GM23248 (cell line): ENCODE data around the gene PPM1H. TPM values are rescaled to one million over a fixed set of nuclear protein-coding genes. Genes with fewer than 3 reads are reported as not detected.

Experiments
- DNase-seq: peaks from one replicate; pipeline ENCODE4 v3.0.0-alpha.2; 2015
- H2AFZ ChIP-seq: fragments of 200-600 bp; sonication (generic); 2 replicates; pipeline ENCODE4 v1.6.1; 2016; ENCODE audit warnings: antibody characterized with exemption
- H3F3A ChIP-seq: fragments of 200-600 bp; sonication (generic); 2 replicates; pipeline ENCODE4 v1.6.1; 2016; ENCODE audit warnings: mild to moderate bottlenecking, antibody characterized with exemption, mixed run types; ENCODE audit not compliant: insufficient read depth
- H3K27ac ChIP-seq: fragments of 200-600 bp; sonication (generic); 2 replicates; pipeline ENCODE4 v1.5.1; 2016; ENCODE audit warnings: mild to moderate bottlenecking
- H3K27me3 ChIP-seq: fragments of 200-600 bp; sonication (generic); replicated peaks from 2 replicates; pipeline ENCODE4 v1.6.1; 2016; ENCODE audit warnings: mild to moderate bottlenecking; ENCODE audit not compliant: insufficient read depth
- H3K36me3 ChIP-seq: fragments of 200-600 bp; sonication (generic); 2 replicates; pipeline ENCODE4 v1.6.1; 2016; ENCODE audit warnings: low read depth, mild to moderate bottlenecking
- H3K4me1 ChIP-seq: fragments of 200-600 bp; sonication (generic); 2 replicates; pipeline ENCODE4 v1.6.1; 2016; ENCODE audit warnings: mild to moderate bottlenecking; ENCODE audit not compliant: insufficient read depth
- H3K4me2 ChIP-seq: fragments of 200-600 bp; sonication (generic); one replicate; pipeline ENCODE4 v1.6.1; 2016; ENCODE audit warnings: mild to moderate bottlenecking; ENCODE audit not compliant: unreplicated experiment
- H3K4me3 ChIP-seq: fragments of 200-600 bp; sonication (generic); 2 replicates; pipeline ENCODE4 v1.5.1; 2016; ENCODE audit warnings: mild to moderate bottlenecking
- H3K79me2 ChIP-seq: fragments of 200-600 bp; sonication (generic); 2 replicates; pipeline ENCODE4 v1.6.1; 2016; ENCODE audit warnings: mild to moderate bottlenecking; ENCODE audit not compliant: insufficient read depth
- H3K9ac ChIP-seq: fragments of 200-600 bp; sonication (generic); 2 replicates; pipeline ENCODE4 v1.6.1; 2016; ENCODE audit warnings: mild to moderate bottlenecking
- H3K9me2 ChIP-seq: fragments of 200-600 bp; sonication (generic); 2 replicates; pipeline ENCODE4 v1.6.1; 2016; ENCODE audit warnings: mixed run types, mild to moderate bottlenecking, moderate library complexity; ENCODE audit not compliant: insufficient read depth
- H3K9me3 ChIP-seq: fragments of 200-600 bp; sonication (generic); one replicate; pipeline ENCODE4 v1.6.1; 2017; ENCODE audit warnings: low read depth
- H4K20me1 ChIP-seq: fragments of 200-600 bp; sonication (generic); 2 replicates; pipeline ENCODE4 v1.6.0; 2016; ENCODE audit not compliant: insufficient read depth
- EZH2 ChIP-seq: fragments of 200-600 bp; sonication (generic); IDR thresholded peaks from 2 replicates; pipeline ENCODE4 v1.6.1; 2018; ENCODE audit warnings: antibody characterized with exemption, mild to moderate bottlenecking; ENCODE audit not compliant: insufficient read depth, poor library complexity, severe bottlenecking
- EZH2phosphoT487 ChIP-seq: fragments of 200-600 bp; sonication (generic); IDR thresholded peaks from 2 replicates; pipeline ENCODE4 v1.6.1; 2018; ENCODE audit warnings: antibody characterized with exemption, moderate library complexity, mild to moderate bottlenecking, low read depth; ENCODE audit not compliant: insufficient read depth
- WGBS, 2 experiments: methylation state at CpG; one replicate each; pipeline ENCODE4 v1.1.6; 2015 to 2017; ENCODE audit warnings: low lambda C conversion rate in 2 of 2, low coverage in 1 of 2; ENCODE audit errors: missing lambda C conversion rate in 2 of 2; 5-methylcytosine and 5-hydroxymethylcytosine counted together
- in situ Hi-C: fragments of 300-500 bp; cut with MboI; formaldehyde crosslinking; loops from 2 replicates; pipeline ENCODE4 v1.15.0; 2020
- polyA plus RNA-seq: library from polyadenylated mRNA; unstranded; fragments of >200 nt; fragmentation: Nextera tagmentation; extraction: Ambion mirVana; gene quantifications from 2 replicates; pipeline ENCODE4 v1.2.1, GENCODE V29; 2016
- total RNA-seq: library from RNA; depleted of rRNA; stranded (reverse); fragments of >200 nt; shearing (Covaris generic); gene quantifications from 2 replicates; pipeline ENCODE4 v1.2.3, GENCODE V29; 2014

Gene PPM1H
- total and polyA plus RNA-seq, 2 experiments from 2014 or later = 0.13 to 1.2 TPM

- in situ Hi-C loops = no loop called here
- Histone ChIP-seq H3K9me2 (no peaks in the 10 kb centered on the region), H3K4me3 (peak overlapping the region; percentile 90), H3K9ac (peak overlapping the region; percentile 100), H2AFZ (no peak overlapping the region), H3K27ac (peak overlapping the region; percentile 100), H4K20me1 (0 out of 2 replicates have a peak, but pooled peaks cover 6% of the 10 kb centered on the region), H3K4me2 (peak overlapping the region; percentile 99), H3K9me3 (no peaks in the 10 kb centered on the region), H3K27me3 (no peaks in the 10 kb centered on the region), H3K79me2 (peaks cover 95% of the 10 kb centered on the region), H3F3A (peaks cover 80% of the 10 kb centered on the region), H3K36me3 (peaks cover 25% of the 10 kb centered on the region), H3K4me1 (peaks cover 49% of the 10 kb centered on the region)
- 94 to 97% methylated on average over 2 of the region's 2 CpGs for WGBS, 2 experiments
- no peak for TF ChIP-seq EZH2
- no peak for TF ChIP-seq EZH2phosphoT487
- peak; percentile 29 for DNase-seq
These were observed 329.0 kb downstream of the PPM1H start for GRCh38 chr12:62605981-62606380.

- TF ChIP-seq EZH2 (no peak), EZH2phosphoT487 (0 out of 2 replicates have a peak, but pooled peaks have one; percentile 45)
- WGBS, 2 experiments = 1 to 3% methylated on average over 4 of the region's 4 CpGs
- Histone ChIP-seq H3K4me3 (peak overlapping the region; percentile 90), H3K79me2 (peaks cover 95% of the 10 kb centered on the region), H3K9me3 (no peaks in the 10 kb centered on the region), H3K36me3 (peaks cover 25% of the 10 kb centered on the region), H3K27ac (peak overlapping the region; percentile 100), H3K27me3 (no peaks in the 10 kb centered on the region), H2AFZ (no peak overlapping the region), H3K9me2 (no peaks in the 10 kb centered on the region), H4K20me1 (0 out of 2 replicates have a peak, but pooled peaks cover 5% of the 10 kb centered on the region), H3F3A (peaks cover 84% of the 10 kb centered on the region), H3K9ac (peak overlapping the region; percentile 100), H3K4me1 (peaks cover 50% of the 10 kb centered on the region), H3K4me2 (peak overlapping the region; percentile 99)
- in situ Hi-C loops = no loop called here
- DNase-seq = peak; percentile 66
These were observed 330.1 kb downstream of the PPM1H start for GRCh38 chr12:62604871-62605270.

GRCh38 chr12:62604373-62604772, 330.6 kb downstream of the PPM1H start:
- peaks cover 25% of the 10 kb centered on the region for H3K36me3 ChIP-seq
- peak overlapping the region; percentile 100 for H3K9ac ChIP-seq
- in situ Hi-C loops = no loop called here
- H3K4me1 ChIP-seq = peaks cover 45% of the 10 kb centered on the region
- peak overlapping the region; percentile 99 for H3K4me2 ChIP-seq
- peaks cover 82% of the 10 kb centered on the region for H3F3A ChIP-seq
- 0 out of 2 replicates have a peak, but pooled peaks cover under 1% of the 10 kb centered on the region for H4K20me1 ChIP-seq
- H3K79me2 ChIP-seq = peaks cover 93% of the 10 kb centered on the region
- no peak overlapping the region for H2AFZ ChIP-seq
- peak overlapping the region; percentile 100 for H3K27ac ChIP-seq
- no peaks in the 10 kb centered on the region for H3K27me3 ChIP-seq
- WGBS, 2 experiments = 0% methylated on average over 1 of the region's 1 CpG
- H3K9me2 ChIP-seq = no peaks in the 10 kb centered on the region
- H3K4me3 ChIP-seq = peak overlapping the region; percentile 90
- no peak for TF ChIP-seq EZH2
- H3K9me3 ChIP-seq = no peaks in the 10 kb centered on the region
- no peak for DNase-seq

DNA sequence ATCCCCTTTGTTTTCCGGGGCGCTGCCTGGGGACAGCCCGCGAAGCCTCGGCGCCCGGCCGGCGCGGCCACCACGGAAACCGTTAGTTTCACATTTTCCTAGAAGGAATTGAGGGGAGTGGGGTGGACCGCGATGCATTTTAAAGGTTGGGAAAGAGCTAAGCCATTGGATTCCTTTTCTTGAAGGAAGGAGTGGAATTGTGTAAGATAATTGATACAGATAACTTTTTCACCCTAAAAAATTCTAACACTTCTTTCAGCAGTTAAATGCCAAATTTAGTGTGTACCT, 331.2 kb downstream of the PPM1H start:
- Histone ChIP-seq H3K9me3 (no peaks in the 10 kb centered on the region), H2AFZ (no peak overlapping the region), H3K4me2 (peak overlapping the region; percentile 99), H3K4me1 (peaks cover 41% of the 10 kb centered on the region), H3F3A (peaks cover 77% of the 10 kb centered on the region), H3K36me3 (peaks cover 25% of the 10 kb centered on the region), H3K79me2 (peaks cover 91% of the 10 kb centered on the region), H3K27me3 (no peaks in the 10 kb centered on the region), H4K20me1 (no peaks in the 10 kb centered on the region), H3K27ac (peak overlapping the region; percentile 100), H3K9me2 (no peaks in the 10 kb centered on the region), H3K4me3 (peak overlapping the region; percentile 90), H3K9ac (peak overlapping the region; percentile 100)
- WGBS, 2 experiments = 0 to 1% methylated on average over 14 of the region's 14 CpGs
- TF ChIP-seq EZH2 = no peak
- no peak for TF ChIP-seq EZH2phosphoT487
- in situ Hi-C loops = no loop called here
- no peak for DNase-seq
